ENCODE results near the gene OXA1L. TPM values are rescaled to one million over a fixed set of nuclear protein-coding genes. Genes with fewer than 3 reads are reported as not detected.
A peak's percentile ranks its signal among the peaks of the same experiment; 100 is the strongest.
"Not testable (repeated sequence)": the region's sequence is repeated elsewhere in the genome, so short reads cannot be mapped to it uniquely, and the experiment has no call there.

OXA1L gene
- total RNA-seq (2014; rRNA removed; shearing (Covaris generic)): 232 and 242 TPM in 2 replicates
- 162 and 166 TPM in 2 replicates for polyA plus RNA-seq (2015; cell fraction: cytosol; rRNA removed)
- 527 and 576 TPM in 2 replicates for polyA plus RNA-seq (2015; cell fraction: nucleus; rRNA removed)

DNA sequence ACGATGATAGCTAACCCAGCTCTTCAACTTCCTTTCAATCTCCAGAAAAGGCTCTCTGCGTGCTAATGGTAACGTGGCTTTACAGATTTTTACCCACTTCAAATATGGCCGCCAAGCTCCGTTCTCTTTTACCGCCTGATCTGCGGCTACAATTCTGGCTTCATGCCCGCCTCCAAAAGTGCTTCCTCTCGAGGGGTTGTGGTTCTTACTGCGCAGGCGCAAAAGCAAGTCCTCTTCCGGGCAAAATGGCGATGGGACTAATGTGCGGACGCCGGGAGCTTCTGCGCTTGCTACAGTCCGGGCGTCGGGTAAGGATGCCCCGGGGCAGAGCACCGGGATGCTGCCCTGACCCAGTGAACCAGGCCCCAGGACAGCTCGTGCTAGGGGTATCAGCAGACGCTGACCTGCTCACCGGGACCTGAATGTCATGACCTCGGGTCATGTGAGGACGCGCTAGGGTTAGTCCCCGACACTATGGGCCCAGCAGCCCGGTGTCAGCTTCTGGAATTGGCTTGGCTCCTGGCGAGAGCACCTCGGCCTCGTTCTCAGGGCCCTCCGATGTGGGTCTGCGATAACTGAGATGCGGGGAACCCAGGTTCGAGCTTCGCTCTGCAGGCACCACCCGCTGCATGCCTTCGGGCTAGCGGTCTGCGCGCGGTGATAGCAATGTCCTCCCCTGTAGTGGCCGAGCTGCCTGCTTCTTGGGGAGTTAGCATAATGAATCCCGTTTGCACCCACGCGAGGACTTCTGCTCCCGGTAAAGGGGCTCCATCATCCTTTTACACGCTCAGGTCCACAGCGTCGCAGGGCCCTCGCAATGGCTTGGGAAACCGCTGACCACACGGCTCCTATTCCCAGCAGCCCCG lies at the start of gene OXA1L:
OXA1L (plus strand) TSS at position 232 of the 866 bp plus-strand sequence; CDS start at position 246, 14 bp downstream.
- in situ Hi-C loops (cut with HindIII; ENCODE audit: low pct_unique_long_range_greater_than_20kb, low sequenced_read_pairs): no loop called here
- DNase-seq (ENCODE audit: low read depth, low spot score): peak; percentile 98

DNA sequence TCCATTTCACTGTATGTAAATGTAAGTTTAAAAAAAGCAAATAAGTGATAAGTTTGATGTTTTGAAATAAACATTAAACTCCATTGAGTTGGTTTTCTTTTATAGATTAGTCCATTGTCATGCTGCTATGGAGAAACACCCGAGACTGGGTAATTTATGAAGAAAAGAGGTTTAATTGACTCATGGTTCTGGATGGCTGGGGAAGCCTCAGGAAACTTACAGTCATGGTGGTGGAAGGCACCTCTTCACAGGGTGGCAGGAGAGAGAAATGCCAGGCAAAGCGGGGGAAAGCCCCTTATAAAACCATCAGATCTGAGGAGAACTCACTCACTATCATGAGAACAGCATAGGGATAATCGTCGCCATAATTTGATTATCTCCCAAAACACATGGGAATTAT lies 48.4 kb upstream of the OXA1L start:
- in situ Hi-C loops (cut with HindIII; ENCODE audit: low pct_unique_long_range_greater_than_20kb, low sequenced_read_pairs): no loop called here
- DNase-seq (ENCODE audit: low read depth, low spot score): no peak

- in situ Hi-C loops (cut with HindIII; ENCODE audit: low pct_unique_long_range_greater_than_20kb, low sequenced_read_pairs): no loop called here
- DNase-seq (ENCODE audit: low read depth, low spot score): no peak
These were observed 45.3 kb upstream of the OXA1L start for GRCh38 chr14:22721213-22721612.

GRCh38 chr14:22723815-22724214 lies 42.7 kb upstream of the OXA1L start:
- no peak for DNase-seq (ENCODE audit: low read depth, low spot score)
- in situ Hi-C loops (cut with HindIII; ENCODE audit: low pct_unique_long_range_greater_than_20kb, low sequenced_read_pairs): no loop called here

GRCh38 chr14:22724847-22725246 lies 41.6 kb upstream of the OXA1L start:
- DNase-seq (ENCODE audit: low read depth, low spot score); in situ Hi-C loops (cut with HindIII; ENCODE audit: low pct_unique_long_range_greater_than_20kb, low sequenced_read_pairs): not testable (repeated sequence)

DNA sequence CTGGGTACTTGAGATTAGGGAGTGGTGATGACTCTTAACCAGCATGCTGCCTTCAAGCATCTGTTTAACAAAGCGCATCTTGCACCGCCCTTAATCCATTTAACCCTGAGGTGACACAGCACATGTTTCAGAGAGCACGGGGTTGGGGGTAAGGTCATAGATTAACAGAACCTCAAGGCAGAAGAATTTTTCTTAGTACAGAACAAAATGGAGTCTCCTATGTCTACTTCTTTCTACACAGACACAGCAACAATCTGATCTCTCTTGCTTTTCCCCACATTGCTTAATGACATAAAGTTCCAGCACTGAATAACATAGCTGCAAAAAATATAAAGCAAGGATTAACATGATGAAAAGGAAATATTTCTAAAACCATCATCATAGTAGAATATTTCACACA lies 41.1 kb upstream of the OXA1L start:
- in situ Hi-C loops (cut with HindIII; ENCODE audit: low pct_unique_long_range_greater_than_20kb, low sequenced_read_pairs); DNase-seq (ENCODE audit: low read depth, low spot score): not testable (repeated sequence)

- in situ Hi-C loops (cut with HindIII; ENCODE audit: low pct_unique_long_range_greater_than_20kb, low sequenced_read_pairs): no loop called here
- no peak for DNase-seq (ENCODE audit: low read depth, low spot score)
These were observed 40.5 kb upstream of the OXA1L start for GRCh38 chr14:22726012-22726411.

GRCh38 chr14:22732062-22732461 lies 34.4 kb upstream of the OXA1L start:
- in situ Hi-C loops (cut with HindIII; ENCODE audit: low pct_unique_long_range_greater_than_20kb, low sequenced_read_pairs); DNase-seq (ENCODE audit: low read depth, low spot score): not testable (repeated sequence)

DNA sequence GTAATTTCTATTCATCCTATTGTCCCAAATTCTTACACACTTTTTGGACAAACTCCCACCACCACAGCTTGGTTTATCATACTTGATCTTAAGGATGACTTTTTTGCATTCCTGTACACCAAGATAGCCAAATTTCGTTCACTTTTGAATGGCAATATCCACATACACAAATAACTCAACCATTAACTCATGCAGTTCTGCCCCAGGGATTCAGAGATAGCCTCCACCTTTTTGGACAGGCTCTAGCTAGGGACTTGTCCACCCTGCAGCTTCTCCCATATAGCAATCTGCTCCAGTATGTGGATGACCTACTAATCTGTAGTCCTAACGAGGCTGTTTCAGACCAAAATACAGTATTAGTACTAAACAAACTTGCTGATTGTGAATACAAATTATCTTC lies 32.7 kb upstream of the OXA1L start:
- DNase-seq (ENCODE audit: low read depth, low spot score): no peak
- in situ Hi-C loops (cut with HindIII; ENCODE audit: low pct_unique_long_range_greater_than_20kb, low sequenced_read_pairs): no loop called here

- DNase-seq (ENCODE audit: low read depth, low spot score): peak; percentile 47
- in situ Hi-C loops (cut with HindIII; ENCODE audit: low pct_unique_long_range_greater_than_20kb, low sequenced_read_pairs): no loop called here
These were observed 31.4 kb upstream of the OXA1L start for GRCh38 chr14:22735096-22735495.

DNA sequence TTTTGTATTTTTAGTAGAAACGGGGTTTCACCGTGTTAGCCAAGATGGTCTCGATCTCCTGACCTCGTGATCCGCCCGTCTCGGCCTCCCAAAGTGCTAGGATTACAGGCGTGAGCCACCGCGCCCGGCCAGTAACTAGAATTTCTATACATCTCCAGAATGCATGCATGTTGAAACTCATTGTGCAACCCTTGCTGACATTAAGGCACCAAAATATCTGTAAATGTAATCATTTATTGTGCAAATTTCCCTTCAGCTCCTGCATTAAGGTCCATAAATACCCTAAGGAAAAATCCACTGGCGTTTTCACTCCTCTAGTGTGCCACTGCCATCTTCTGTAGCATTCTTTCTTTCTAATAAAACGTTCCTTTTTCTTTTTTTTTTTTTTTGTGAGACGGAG lies 30.1 kb upstream of the OXA1L start:
- DNase-seq (ENCODE audit: low read depth, low spot score); in situ Hi-C loops (cut with HindIII; ENCODE audit: low pct_unique_long_range_greater_than_20kb, low sequenced_read_pairs): not testable (repeated sequence)

DNA sequence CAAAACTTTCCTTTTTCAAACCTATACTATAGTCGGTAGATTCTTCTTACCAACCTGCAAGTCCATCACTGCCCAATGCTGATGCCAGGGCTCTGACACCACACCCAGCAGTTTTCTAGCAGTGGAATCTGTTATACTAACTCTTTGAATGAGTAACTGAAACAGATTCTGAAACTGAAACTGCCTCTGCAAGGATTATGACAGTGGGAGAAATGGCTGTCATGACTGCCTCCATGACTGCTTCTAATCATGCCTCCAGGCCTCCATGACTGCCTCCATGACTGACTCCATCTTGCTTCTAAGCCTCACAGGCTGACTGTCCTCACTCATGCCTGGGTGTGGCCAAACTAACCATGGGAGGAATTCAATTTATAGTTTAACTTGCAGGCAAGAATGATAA lies 29.4 kb upstream of the OXA1L start:
- in situ Hi-C loops (cut with HindIII; ENCODE audit: low pct_unique_long_range_greater_than_20kb, low sequenced_read_pairs): no loop called here
- DNase-seq (ENCODE audit: low read depth, low spot score): no peak

DNA sequence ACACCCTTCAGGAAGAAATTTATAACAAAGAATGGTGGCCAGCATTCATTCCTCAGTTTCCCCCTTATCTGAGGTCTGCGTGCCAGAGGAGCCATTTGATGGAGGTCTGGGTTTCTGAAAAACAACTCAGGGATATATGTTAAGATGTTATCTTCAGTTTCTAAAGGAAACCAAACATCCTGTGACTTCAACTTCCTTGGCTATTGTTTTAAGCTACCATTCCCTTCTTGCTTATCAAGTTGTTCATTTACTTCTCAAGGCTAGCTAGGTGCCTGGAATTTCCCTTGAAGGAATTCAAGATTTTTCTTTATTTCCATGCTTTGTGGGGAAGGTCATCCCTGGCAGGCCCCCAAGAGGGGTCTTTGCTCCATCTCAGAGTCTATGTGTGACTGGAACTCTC lies 27.1 kb upstream of the OXA1L start:
- in situ Hi-C loops (cut with HindIII; ENCODE audit: low pct_unique_long_range_greater_than_20kb, low sequenced_read_pairs): no loop called here
- DNase-seq (ENCODE audit: low read depth, low spot score): no peak

DNA sequence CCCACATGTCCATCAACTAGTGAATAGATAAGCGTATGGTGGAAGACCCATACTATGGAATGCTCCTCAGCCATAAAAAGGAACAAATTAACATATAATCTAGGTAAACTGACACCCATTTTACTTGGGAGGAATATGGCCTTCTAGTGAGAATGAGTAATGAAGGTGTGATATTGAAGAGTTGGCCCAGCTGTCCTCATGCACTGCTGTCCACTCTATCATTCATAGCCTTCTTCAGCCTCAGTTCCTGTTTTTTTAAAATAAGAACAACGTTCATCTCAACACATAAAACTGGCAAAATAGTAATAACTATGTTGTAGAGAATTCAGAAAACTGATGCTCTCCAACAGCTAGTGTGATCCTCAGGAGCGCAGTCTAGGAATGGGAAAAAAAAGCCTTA lies 26.5 kb upstream of the OXA1L start:
- no peak for DNase-seq (ENCODE audit: low read depth, low spot score)
- in situ Hi-C loops (cut with HindIII; ENCODE audit: low pct_unique_long_range_greater_than_20kb, low sequenced_read_pairs): no loop called here

DNA sequence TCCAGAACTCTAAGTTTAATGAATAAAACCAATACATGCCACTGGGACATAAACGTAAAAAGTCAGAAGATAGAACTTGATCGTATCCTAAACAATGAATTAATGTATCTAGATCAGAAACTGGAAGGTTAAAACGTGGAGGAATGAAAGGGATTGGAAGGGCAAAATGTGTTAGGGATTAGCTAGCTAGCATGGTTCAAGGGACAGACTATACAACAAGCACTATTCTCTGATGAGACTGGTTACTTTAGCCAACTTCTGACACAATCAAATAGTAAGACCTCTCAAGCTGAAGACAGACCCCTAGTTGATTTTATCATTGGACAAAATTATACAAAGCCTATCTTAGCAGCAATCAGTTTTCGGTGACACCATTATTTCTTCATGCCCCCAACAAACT lies 18.7 kb upstream of the OXA1L start:
- in situ Hi-C loops (cut with HindIII; ENCODE audit: low pct_unique_long_range_greater_than_20kb, low sequenced_read_pairs): no loop called here
- no peak for DNase-seq (ENCODE audit: low read depth, low spot score)

GRCh38 chr14:22748206-22748605 lies 18.3 kb upstream of the OXA1L start:
- in situ Hi-C loops (cut with HindIII; ENCODE audit: low pct_unique_long_range_greater_than_20kb, low sequenced_read_pairs): no loop called here
- DNase-seq (ENCODE audit: low read depth, low spot score): no peak

DNA sequence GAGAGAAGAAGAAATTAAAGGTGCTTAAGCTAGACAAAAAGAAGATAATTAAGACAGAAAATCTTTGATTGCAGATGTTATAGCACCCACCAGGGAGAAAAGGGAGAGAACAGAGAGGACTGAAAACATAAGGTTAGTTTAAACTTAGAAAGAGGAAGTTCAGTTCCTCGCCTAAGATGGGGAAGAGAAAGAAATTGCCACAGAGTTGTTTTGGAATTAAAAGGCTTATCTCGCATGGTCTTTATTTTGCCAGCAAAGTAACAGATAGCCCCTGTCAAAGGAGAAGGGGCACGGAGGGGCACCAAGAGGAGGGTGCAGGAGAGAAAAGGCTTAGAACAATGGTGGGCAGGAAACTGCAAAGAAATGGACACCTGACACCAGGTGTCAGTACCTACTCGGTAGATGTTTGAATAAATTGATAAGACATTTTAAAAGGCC lies 17.8 kb upstream of the OXA1L start:
- in situ Hi-C loops (cut with HindIII; ENCODE audit: low pct_unique_long_range_greater_than_20kb, low sequenced_read_pairs): no loop called here
- DNase-seq (ENCODE audit: low read depth, low spot score): no peak

GRCh38 chr14:22752422-22752821 lies 14.1 kb upstream of the OXA1L start:
- in situ Hi-C loops (cut with HindIII; ENCODE audit: low pct_unique_long_range_greater_than_20kb, low sequenced_read_pairs): no loop called here
- no peak for DNase-seq (ENCODE audit: low read depth, low spot score)

DNA sequence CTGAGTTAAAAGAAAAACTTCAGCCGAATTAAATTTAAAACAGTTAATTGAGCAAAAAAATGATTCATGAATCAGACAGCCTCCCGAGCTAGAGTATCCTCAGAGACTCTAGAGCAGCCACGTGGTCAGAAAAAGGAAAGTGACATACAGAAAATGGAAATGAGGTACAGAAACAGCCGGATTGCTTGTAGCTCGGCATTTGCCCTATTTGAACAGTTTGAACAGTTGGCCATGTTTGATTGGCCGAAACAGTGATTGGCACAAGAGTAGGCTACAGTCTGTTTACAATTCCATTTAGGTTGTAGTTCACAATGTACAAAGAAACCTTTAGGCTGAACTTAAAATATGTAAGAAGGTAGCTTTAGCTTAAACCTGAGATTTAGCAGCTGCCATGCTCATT lies 12.9 kb upstream of the OXA1L start:
- peak; percentile 14 for DNase-seq (ENCODE audit: low read depth, low spot score)
- in situ Hi-C loops (cut with HindIII; ENCODE audit: low pct_unique_long_range_greater_than_20kb, low sequenced_read_pairs): no loop called here

Data from SK-MEL-5 (cell line).